OCI-LY1 (cell line): ENCODE measurements around the gene PFN2.
A peak's percentile ranks its signal among the peaks of the same experiment; 100 is the strongest.

ENCODE experiments used
- H2AFZ ChIP-seq: fragments of 200-600 bp; sonication (generic), shearing (Covaris generic); 2 replicates; pipeline ENCODE4 v1.6.0; 2014; ENCODE audit warnings: antibody characterized with exemption, mild to moderate bottlenecking, low read length
- H3F3A ChIP-seq: fragments of 200-600 bp; sonication (generic), shearing (Covaris generic); 2 replicates; pipeline ENCODE4 v1.6.0; 2014; ENCODE audit warnings: mild to moderate bottlenecking, antibody characterized with exemption, low read length, moderate library complexity; ENCODE audit not compliant: insufficient read depth
- H3K27ac ChIP-seq: fragments of 200-600 bp; sonication (generic); 2 replicates; pipeline ENCODE4 v1.5.1; 2014; ENCODE audit warnings: low read length, mixed run types, mild to moderate bottlenecking, low read depth; ENCODE audit not compliant: poor library complexity, severe bottlenecking
- H3K27me3 ChIP-seq: fragments of 200-600 bp; sonication (generic); 2 replicates; pipeline ENCODE4 v1.6.0; 2014; ENCODE audit warnings: antibody characterized with exemption, mild to moderate bottlenecking, low read length, moderate library complexity; ENCODE audit not compliant: insufficient read depth
- H3K36me3 ChIP-seq: fragments of 200-600 bp; sonication (generic); 2 replicates; pipeline ENCODE4 v1.6.1; 2014; ENCODE audit warnings: mild to moderate bottlenecking, antibody characterized with exemption, low read length, moderate library complexity, mixed read lengths; ENCODE audit not compliant: insufficient read depth
- H3K4me1 ChIP-seq: fragments of 200-600 bp; sonication (generic); 2 replicates; pipeline ENCODE4 v1.5.1; 2014; ENCODE audit warnings: mild to moderate bottlenecking, low read length, moderate library complexity; ENCODE audit not compliant: insufficient read depth, severe bottlenecking
- H3K4me2 ChIP-seq: fragments of 200-600 bp; sonication (generic), shearing (Covaris generic); 2 replicates; pipeline ENCODE4 v1.6.1; 2014; ENCODE audit warnings: low read length
- H3K4me3 ChIP-seq: fragments of 200-600 bp; sonication (generic); 2 replicates; pipeline ENCODE4 v1.5.1; 2014; ENCODE audit warnings: low read length, low read depth, mild to moderate bottlenecking, mixed read lengths; ENCODE audit not compliant: poor library complexity, severe bottlenecking
- H3K79me2 ChIP-seq: fragments of 200-600 bp; shearing (Covaris generic); 2 replicates; pipeline ENCODE4 v1.6.1; 2016; ENCODE audit warnings: mixed run types, low read length, mixed read lengths; ENCODE audit not compliant: insufficient read depth
- H3K9ac ChIP-seq: fragments of 200-600 bp; sonication (generic), shearing (Covaris generic); 2 replicates; pipeline ENCODE4 v1.6.1; 2014; ENCODE audit warnings: mild to moderate bottlenecking, low read length, mixed read lengths
- H3K9me2 ChIP-seq: fragments of 200-600 bp; sonication (generic), shearing (Covaris generic); 2 replicates; pipeline ENCODE4 v1.6.1; 2014; ENCODE audit warnings: low read depth, mild to moderate bottlenecking, low read length, mixed read lengths
- H3K9me3 ChIP-seq: fragments of 200-600 bp; shearing (Covaris generic); 2 replicates; pipeline ENCODE4 v1.6.1; 2014; ENCODE audit warnings: low read length, mixed read lengths
- H4K20me1 ChIP-seq: fragments of 200-600 bp; sonication (generic), shearing (Covaris generic); 2 replicates; pipeline ENCODE4 v1.6.0; 2016; ENCODE audit warnings: mild to moderate bottlenecking, low read length; ENCODE audit not compliant: insufficient read depth
- EZH2 ChIP-seq: fragments of 200-600 bp; sonication (generic), shearing (Covaris generic); IDR thresholded peaks from 2 replicates; pipeline ENCODE4 v1.8.0; 2017; ENCODE audit warnings: borderline replicate concordance, mixed run types, mild to moderate bottlenecking, antibody characterized with exemption, low read length, moderate library complexity, mixed read lengths
- TF ChIP-seq, protein P1 (sequence below): fragments of 200-600 bp; sonication (generic), shearing (Covaris generic); IDR thresholded peaks from 2 replicates; pipeline ENCODE4 v1.5.1; 2017; ENCODE audit warnings: mild to moderate bottlenecking, antibody characterized with exemption, low read length, moderate library complexity, mixed read lengths

Gene PFN2

DNA sequence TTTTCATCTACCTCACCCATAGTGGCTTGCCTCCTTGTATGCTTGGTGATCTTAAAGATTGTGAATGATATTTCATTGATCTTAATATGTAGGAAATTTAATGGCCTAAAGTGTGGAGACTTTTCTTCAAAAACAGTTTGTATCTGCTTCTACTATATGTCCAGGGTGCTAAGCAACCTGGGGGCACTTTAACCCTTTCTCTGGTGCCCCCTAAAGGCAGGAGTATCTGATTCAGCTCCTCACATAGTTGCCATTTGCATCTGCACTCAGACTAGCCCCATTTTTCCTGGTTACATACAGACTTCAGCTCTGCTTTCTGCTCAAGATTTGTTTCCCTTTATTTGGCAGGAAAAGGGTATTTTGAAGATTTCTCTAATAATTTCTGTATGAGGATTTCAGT lies 5.2 kb upstream of the PFN2 start:
- H3F3A ChIP-seq: no peaks in the 10 kb centered on the region
- TF ChIP-seq, protein P1, sequence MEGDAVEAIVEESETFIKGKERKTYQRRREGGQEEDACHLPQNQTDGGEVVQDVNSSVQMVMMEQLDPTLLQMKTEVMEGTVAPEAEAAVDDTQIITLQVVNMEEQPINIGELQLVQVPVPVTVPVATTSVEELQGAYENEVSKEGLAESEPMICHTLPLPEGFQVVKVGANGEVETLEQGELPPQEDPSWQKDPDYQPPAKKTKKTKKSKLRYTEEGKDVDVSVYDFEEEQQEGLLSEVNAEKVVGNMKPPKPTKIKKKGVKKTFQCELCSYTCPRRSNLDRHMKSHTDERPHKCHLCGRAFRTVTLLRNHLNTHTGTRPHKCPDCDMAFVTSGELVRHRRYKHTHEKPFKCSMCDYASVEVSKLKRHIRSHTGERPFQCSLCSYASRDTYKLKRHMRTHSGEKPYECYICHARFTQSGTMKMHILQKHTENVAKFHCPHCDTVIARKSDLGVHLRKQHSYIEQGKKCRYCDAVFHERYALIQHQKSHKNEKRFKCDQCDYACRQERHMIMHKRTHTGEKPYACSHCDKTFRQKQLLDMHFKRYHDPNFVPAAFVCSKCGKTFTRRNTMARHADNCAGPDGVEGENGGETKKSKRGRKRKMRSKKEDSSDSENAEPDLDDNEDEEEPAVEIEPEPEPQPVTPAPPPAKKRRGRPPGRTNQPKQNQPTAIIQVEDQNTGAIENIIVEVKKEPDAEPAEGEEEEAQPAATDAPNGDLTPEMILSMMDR: peak; percentile 60
- no peak for TF ChIP-seq EZH2
- no peaks in the 10 kb centered on the region for H3K36me3 ChIP-seq
- H3K9ac ChIP-seq: no peak overlapping the region
- H3K4me3 ChIP-seq: no peak overlapping the region
- H3K27me3 ChIP-seq: no peaks in the 10 kb centered on the region
- H3K4me2 ChIP-seq: no peak overlapping the region
- H3K9me2 ChIP-seq: no peaks in the 10 kb centered on the region
- H4K20me1 ChIP-seq: no peaks in the 10 kb centered on the region
- H3K9me3 ChIP-seq: no peaks in the 10 kb centered on the region
- H2AFZ ChIP-seq: no peak overlapping the region
- no peak overlapping the region for H3K27ac ChIP-seq
- H3K4me1 ChIP-seq: peaks cover 10% of the 10 kb centered on the region
- H3K79me2 ChIP-seq: no peaks in the 10 kb centered on the region

DNA sequence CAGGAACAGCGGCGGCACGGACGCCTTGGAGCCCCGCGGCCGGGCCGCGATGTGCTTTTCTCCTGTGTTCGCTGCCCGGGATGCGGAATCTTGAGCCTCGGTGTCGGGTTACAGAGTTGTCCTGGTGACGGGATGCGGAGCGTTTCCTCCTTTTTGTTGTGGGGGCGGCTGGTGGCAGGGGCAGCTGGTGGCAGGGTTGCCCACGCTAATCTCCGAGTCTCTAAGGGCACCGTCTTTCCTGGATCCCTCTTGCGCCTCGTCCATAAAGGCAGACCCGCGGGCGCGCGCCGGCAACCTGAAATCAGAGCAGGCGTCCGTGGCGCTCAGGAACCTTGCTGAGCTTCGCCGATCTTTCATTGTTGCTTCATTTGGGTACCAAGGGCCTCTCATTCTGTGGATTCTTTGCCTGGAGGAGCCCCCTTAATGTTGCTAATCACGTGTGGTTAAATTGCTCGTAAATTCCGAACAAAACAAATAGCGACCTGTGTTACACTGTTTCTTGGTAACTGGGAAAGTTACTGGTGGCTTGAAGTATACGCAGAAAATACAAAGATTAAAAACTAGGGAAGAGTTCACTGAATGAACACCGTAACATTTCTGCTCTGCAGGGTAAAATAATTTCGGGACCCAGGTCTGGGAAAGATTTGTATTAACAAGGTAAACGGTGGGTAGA lies 844 bp upstream of the PFN2 start:
- H3K27ac ChIP-seq: no peak overlapping the region
- no peaks in the 10 kb centered on the region for H3F3A ChIP-seq
- H3K4me1 ChIP-seq: peaks cover 32% of the 10 kb centered on the region
- peak overlapping the region; percentile 91 for H3K4me3 ChIP-seq
- TF ChIP-seq EZH2: no peak
- TF ChIP-seq, protein P1: no peak
- H3K9me2 ChIP-seq: no peaks in the 10 kb centered on the region
- H3K9me3 ChIP-seq: no peaks in the 10 kb centered on the region
- no peaks in the 10 kb centered on the region for H4K20me1 ChIP-seq
- H2AFZ ChIP-seq: 0 out of 2 replicates have a peak overlapping the region, but pooled peaks have one; percentile 10
- peak overlapping the region; percentile 73 for H3K4me2 ChIP-seq
- H3K9ac ChIP-seq: peak overlapping the region; percentile 64
- H3K36me3 ChIP-seq: no peaks in the 10 kb centered on the region; the same call in 1 of the 2 replicates
- no peaks in the 10 kb centered on the region for H3K27me3 ChIP-seq
- no peaks in the 10 kb centered on the region for H3K79me2 ChIP-seq

DNA sequence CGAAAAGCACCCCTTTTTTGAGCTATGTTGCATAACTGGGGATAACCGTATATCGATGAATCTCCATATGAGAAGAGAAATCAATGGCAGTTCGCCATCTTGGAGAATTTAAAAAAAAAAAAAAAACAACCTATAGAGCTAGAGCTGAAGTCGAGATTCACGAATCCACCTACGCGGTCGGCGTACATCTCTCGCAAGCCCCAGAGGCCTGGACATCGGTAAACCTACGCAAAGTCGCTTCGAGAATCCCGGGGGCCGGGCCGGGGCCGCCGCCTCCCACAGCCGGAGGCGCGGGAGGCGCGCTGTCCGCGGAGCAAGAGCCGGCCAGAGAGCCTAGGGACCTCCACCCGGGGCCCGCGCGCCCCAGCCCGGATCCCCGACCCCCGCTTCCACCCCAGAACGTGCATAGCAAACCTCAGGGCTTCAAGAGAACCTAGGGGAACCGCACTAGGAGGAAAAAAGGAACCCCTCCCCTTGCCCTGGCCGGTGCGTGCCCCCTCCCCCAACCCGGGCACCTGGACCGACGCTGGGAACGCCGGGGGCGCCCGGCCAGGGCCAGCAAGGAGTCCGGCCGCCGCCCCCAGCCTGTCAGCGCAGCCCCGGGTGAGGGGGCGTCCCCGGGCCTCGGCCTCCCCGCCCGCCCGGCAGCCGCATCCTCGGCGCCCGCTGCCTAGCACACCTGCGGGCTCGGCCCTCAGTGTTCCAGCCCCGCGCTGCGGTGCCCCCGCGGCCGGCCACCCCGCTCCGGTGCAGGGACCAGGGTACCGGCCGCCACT lies 567 bp downstream of the PFN2 start:
- no peaks in the 10 kb centered on the region for H3K9me3 ChIP-seq
- H3K36me3 ChIP-seq: peaks cover 11% of the 10 kb centered on the region; the same call in 1 of the 2 replicates
- peak overlapping the region; percentile 73 for H3K4me2 ChIP-seq
- H3K79me2 ChIP-seq: no peaks in the 10 kb centered on the region
- peaks cover 32% of the 10 kb centered on the region for H3K4me1 ChIP-seq
- H3F3A ChIP-seq: no peaks in the 10 kb centered on the region
- no peaks in the 10 kb centered on the region for H3K9me2 ChIP-seq
- TF ChIP-seq EZH2: no peak
- TF ChIP-seq, protein P1: no peak
- H3K9ac ChIP-seq: peak overlapping the region; percentile 85
- no peaks in the 10 kb centered on the region for H3K27me3 ChIP-seq
- peak overlapping the region; percentile 91 for H3K4me3 ChIP-seq
- H4K20me1 ChIP-seq: no peaks in the 10 kb centered on the region
- no peak overlapping the region for H3K27ac ChIP-seq
- H2AFZ ChIP-seq: no peak overlapping the region; the same call in 1 of the 2 replicates
